GM10248 (cell line): ENCODE data around the gene C13orf46.

Experiments used
- CTCF ChIA-PET: fragments of 300-600 bp; sonication (Branson Sonifier 250); formaldehyde crosslinking; extraction: SDS; loops from one replicate; lab custom pipeline; 2021; ENCODE audit warnings: antibody characterized with exemption; lab: Yijun Ruan, JAX
- POLR2A ChIA-PET: fragments of 350-650 bp; sonication (Branson Sonifier 250); formaldehyde crosslinking; extraction: SDS; loops from one replicate; lab custom pipeline; 2020; ENCODE audit warnings: antibody characterized with exemption; lab: Yijun Ruan, JAX
- DNase-seq: peaks from one replicate; pipeline ENCODE4 v3.0.0; 2012; ENCODE audit errors: extremely low spot score
- CTCF ChIP-seq: IDR thresholded peaks from 2 replicates; pipeline ENCODE4 v1.5.1; 2012; ENCODE audit warnings: mild to moderate bottlenecking, low read depth; ENCODE audit errors: extremely low read depth, missing control alignments, control extremely low read depth

C13orf46 gene

GRCh38 chr13:113929628-113930615, 44.0 kb downstream of the C13orf46 start:
- CTCF ChIA-PET, result no interaction called here
- POLR2A ChIA-PET, result no interaction called here
- TF ChIP-seq CTCF, result no peak
- no peak for DNase-seq

GRCh38 chr13:113928685-113929627, 44.9 kb downstream of the C13orf46 start:
- CTCF ChIA-PET, result no interaction called here
- TF ChIP-seq CTCF, result no peak
- POLR2A ChIA-PET, result no interaction called here
- no peak for DNase-seq

- CTCF ChIA-PET, result no interaction called here
- no peak for TF ChIP-seq CTCF
- POLR2A ChIA-PET, result no interaction called here
- DNase-seq, result no peak
Measured at GRCh38 chr13:113927661-113928581, 46.0 kb downstream of the C13orf46 start.

- TF ChIP-seq CTCF, result no peak
- CTCF ChIA-PET, result no interaction called here
- POLR2A ChIA-PET, result no interaction called here
- DNase-seq, result no peak
Measured at GRCh38 chr13:113926951-113927660, 46.8 kb downstream of the C13orf46 start.

- no peak for DNase-seq
- POLR2A ChIA-PET, result no interaction called here
- no peak for TF ChIP-seq CTCF
- CTCF ChIA-PET, result no interaction called here
Measured at GRCh38 chr13:113926301-113926761, 47.5 kb downstream of the C13orf46 start.
